Activated CD8-positive, alpha-beta T cell treated with anti-CD3 and anti-CD28 coated beads, Interleukin-2, amount 10 ng/mL, durations not matched to agents 7 days and 5 days (primary cell): Measurements from ENCODE around the gene OTOG. TPM values are rescaled to one million over a fixed set of nuclear protein-coding genes. Genes with fewer than 3 reads are reported as not detected.

Experiments
- ATAC-seq: fragments of 150-1000 bp; cut with Tn5 transposase; one replicate; pipeline ENCODE4 v1.10.0; 2021; ENCODE audit warnings: moderate library complexity
- CTCF ChIA-PET: fragments of 350-600 bp; sonication (Branson Sonifier 250); formaldehyde crosslinking; loops from one replicate; lab custom pipeline; 2021; ENCODE audit warnings: antibody characterized with exemption; lab: Charles Lee
- POLR2A ChIA-PET: fragments of 350-600 bp; sonication (Branson Sonifier 250); formaldehyde crosslinking; loops from one replicate; lab custom pipeline; 2021; ENCODE audit warnings: antibody characterized with exemption; lab: Charles Lee
- DNase-seq: peaks from one replicate; pipeline ENCODE4 v3.0.0-alpha.2; 2020
- H3K27ac Mint-ChIP-seq: one replicate; pipeline ENCODE4 v1.8.0; 2021; ENCODE audit warnings: mild to moderate bottlenecking, mixed read lengths
- H3K27me3 Mint-ChIP-seq: one replicate; pipeline ENCODE4 v1.8.0; 2021; ENCODE audit warnings: low read depth, mixed read lengths
- H3K36me3 Mint-ChIP-seq: one replicate; pipeline ENCODE4 v1.8.0; 2021; ENCODE audit warnings: low read depth, mixed read lengths
- H3K4me1 Mint-ChIP-seq: one replicate; pipeline ENCODE4 v1.8.0; 2021; ENCODE audit warnings: low read depth, mixed read lengths
- H3K4me3 Mint-ChIP-seq: one replicate; pipeline ENCODE4 v1.8.0; 2021; ENCODE audit warnings: mild to moderate bottlenecking, mixed read lengths
- H3K9me3 Mint-ChIP-seq: one replicate; pipeline ENCODE4 v1.8.0; 2022; ENCODE audit warnings: mixed read lengths; ENCODE audit not compliant: insufficient read depth
- total RNA-seq, 2 experiments: library from RNA; stranded (reverse); gene quantifications; one replicate each; pipeline ENCODE4 v1.2.3, GENCODE V29; 2021

The OTOG gene, protein sequence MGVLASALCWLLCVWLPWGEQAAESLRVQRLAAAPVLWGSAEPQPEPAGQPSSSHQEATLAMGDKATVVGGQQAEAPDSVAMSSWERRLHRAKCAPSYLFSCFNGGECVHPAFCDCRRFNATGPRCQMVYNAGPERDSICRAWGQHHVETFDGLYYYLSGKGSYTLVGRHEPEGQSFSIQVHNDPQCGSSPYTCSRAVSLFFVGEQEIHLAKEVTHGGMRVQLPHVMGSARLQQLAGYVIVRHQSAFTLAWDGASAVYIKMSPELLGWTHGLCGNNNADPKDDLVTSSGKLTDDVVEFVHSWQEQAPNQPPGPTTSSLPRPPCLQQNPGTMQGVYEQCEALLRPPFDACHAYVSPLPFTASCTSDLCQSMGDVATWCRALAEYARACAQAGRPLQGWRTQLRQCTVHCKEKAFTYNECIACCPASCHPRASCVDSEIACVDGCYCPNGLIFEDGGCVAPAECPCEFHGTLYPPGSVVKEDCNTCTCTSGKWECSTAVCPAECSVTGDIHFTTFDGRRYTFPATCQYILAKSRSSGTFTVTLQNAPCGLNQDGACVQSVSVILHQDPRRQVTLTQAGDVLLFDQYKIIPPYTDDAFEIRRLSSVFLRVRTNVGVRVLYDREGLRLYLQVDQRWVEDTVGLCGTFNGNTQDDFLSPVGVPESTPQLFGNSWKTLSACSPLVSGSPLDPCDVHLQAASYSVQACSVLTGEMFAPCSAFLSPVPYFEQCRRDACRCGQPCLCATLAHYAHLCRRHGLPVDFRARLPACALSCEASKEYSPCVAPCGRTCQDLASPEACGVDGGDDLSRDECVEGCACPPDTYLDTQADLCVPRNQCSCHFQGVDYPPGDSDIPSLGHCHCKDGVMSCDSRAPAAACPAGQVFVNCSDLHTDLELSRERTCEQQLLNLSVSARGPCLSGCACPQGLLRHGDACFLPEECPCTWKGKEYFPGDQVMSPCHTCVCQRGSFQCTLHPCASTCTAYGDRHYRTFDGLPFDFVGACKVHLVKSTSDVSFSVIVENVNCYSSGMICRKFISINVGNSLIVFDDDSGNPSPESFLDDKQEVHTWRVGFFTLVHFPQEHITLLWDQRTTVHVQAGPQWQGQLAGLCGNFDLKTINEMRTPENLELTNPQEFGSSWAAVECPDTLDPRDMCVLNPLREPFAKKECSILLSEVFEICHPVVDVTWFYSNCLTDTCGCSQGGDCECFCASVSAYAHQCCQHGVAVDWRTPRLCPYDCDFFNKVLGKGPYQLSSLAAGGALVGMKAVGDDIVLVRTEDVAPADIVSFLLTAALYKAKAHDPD (N-terminal part only)
- not detected for total RNA-seq

DNA sequence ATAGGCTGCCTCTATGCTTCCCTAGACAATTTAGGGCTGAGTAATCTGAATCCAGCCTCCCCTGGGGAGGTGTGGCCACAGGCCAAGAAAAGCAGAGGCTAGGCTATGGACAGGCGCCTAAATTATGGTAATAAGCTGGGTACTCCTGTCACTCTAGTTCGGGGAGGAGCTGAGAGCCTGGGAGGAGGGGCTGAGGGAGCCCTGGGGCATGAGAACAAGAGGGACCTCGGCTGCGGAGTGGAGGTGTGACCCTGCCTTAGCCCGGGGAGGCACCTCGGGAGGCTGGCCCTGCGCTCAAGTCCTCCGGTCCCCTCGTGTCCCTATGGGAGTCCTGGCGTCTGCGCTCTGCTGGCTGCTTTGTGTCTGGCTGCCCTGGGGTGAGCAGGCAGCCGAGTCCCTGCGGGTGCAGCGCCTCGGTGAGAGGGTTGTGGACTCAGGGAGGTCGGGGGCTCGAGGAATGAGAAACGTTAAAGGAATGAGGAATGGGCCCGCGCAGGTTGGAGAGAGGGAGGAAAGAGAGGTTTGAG, at the start of gene OTOG:
Gene OTOG (plus strand): TSS at position 209 of the 527 bp plus-strand sequence. CDS start 114 bp downstream, at position 323.
- DNase-seq (no peak), ATAC-seq (peak; percentile 31)
- peaks cover 24% of the 10 kb centered on the region for H3K4me1 Mint-ChIP-seq
- no peaks in the 10 kb centered on the region for H3K9me3 Mint-ChIP-seq
- no peak within 1 kb of the TSS for H3K27ac Mint-ChIP-seq
- CTCF ChIA-PET, result no interaction called here
- POLR2A ChIA-PET, result interaction anchor here (0.6 kb wide), 1 partner anchor 250 kb away, joined by 5 read pairs; no protein-coding TSS in a partner anchor
- peaks cover 31% of the 10 kb centered on the region for H3K27me3 Mint-ChIP-seq
- no peak within 1 kb of the TSS for H3K4me3 Mint-ChIP-seq
- no peaks in the 10 kb centered on the region for H3K36me3 Mint-ChIP-seq

DNA sequence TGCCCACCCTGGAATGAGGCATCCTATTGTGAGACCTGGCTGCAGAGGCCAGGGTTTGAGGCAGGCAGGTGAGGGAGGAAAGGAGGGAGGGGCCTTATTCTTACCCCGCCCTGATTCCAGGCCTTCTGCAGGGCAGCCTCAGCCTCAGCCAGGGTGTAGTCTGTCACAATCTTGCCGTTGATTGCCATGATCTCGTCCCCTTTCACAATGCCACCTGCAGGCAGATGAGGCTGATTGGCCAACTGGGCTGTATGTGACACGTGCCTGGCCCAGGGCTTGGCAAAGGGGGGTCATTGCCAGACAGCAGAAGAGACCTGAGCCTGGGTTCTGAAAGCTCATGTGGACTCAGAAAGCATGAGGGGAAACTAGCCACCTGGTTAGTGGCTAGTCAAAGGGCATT, 49.0 kb upstream of the OTOG start:
- ChIA-PET POLR2A (no interaction called here), CTCF (interaction anchor here (2.5 kb wide), 1 partner anchor 114 kb away, joined by 19 read pairs; no protein-coding TSS in a partner anchor)
- Mint-ChIP-seq H3K9me3 (no peaks in the 10 kb centered on the region), H3K4me1 (no peaks in the 10 kb centered on the region), H3K27ac (no peak overlapping the region), H3K27me3 (peaks cover 6% of the 10 kb centered on the region), H3K36me3 (no peaks in the 10 kb centered on the region), H3K4me3 (no peak overlapping the region)
- DNase-seq, result no peak
- ATAC-seq, result no peak

DNA sequence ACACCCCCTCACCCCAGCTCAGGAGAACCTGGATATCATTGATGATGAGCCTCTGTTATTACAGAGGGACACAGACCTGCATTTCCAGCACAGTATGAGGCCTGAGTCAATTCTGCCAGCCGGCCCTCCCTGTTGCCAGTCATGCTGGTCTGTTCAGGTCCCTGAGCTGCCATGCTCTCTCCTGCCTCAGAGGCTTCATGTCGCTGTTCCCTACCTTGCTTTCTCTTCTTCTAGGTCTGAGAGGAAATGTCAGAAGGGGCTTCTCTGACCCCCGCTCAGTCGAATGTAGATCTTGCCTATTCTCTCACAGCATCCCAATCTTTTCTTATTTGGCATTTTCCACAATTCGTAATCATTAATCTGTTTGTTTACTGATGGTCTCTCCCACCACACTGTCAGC, 48.6 kb upstream of the OTOG start:
- H3K9me3 Mint-ChIP-seq, result no peaks in the 10 kb centered on the region
- peaks cover 6% of the 10 kb centered on the region for H3K27me3 Mint-ChIP-seq
- H3K27ac Mint-ChIP-seq, result no peak overlapping the region
- no peak for ATAC-seq
- H3K36me3 Mint-ChIP-seq, result no peaks in the 10 kb centered on the region
- H3K4me3 Mint-ChIP-seq, result no peak overlapping the region
- ChIA-PET POLR2A (no interaction called here), CTCF (interaction anchor here (0.7 to 2.5 kb wide), 2 partner anchors 114 to 678 kb away, joined by 3 to 19 read pairs; no protein-coding TSS in a partner anchor)
- no peaks in the 10 kb centered on the region for H3K4me1 Mint-ChIP-seq
- DNase-seq, result no peak

DNA sequence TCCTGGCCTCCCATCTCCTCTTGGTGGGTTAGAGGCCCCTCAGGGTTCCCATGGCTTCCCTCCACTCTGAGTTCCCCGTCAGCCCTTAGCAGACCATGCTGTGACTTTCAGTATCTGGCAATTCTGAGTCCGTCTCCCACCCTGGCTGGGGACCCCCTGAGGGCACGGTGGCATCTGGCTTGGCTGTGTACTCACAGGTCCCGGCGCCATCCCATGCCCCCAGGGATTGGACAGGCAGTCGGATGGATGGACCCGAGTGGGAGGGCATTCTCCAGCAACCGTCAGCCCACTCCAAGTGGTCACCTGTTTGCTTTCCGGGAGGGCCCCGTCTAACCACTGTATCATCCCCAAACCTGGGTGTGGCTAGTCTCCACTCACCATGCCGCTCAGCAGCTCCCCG, 46.4 kb upstream of the OTOG start:
- Mint-ChIP-seq H3K4me3 (no peak overlapping the region), H3K36me3 (no peaks in the 10 kb centered on the region), H3K27ac (no peak overlapping the region), H3K9me3 (no peaks in the 10 kb centered on the region), H3K27me3 (peaks cover 6% of the 10 kb centered on the region), H3K4me1 (no peaks in the 10 kb centered on the region)
- POLR2A ChIA-PET, result no interaction called here
- ATAC-seq (no peak), DNase-seq (no peak)
- CTCF ChIA-PET, result no interaction called here

DNA sequence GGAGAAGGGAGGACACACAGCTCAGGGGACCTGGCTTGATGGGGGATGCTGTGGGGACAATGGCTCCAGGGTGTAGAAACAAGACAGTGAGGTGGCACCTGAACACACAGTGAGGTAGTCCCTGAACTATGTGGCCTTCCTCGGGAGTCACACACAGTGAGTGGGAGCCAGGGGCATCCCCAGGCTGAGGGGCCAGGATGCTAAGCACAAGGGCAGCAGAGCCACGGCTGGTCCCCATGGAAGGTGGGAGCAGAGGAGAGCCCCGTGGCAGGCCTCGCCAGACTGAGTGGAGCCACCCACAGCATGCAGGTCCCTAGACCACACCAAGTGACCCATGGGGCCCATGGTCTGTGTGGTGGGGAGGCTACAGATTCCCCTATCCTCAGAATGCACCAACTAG, 44.4 kb upstream of the OTOG start:
- H3K9me3 Mint-ChIP-seq, result no peaks in the 10 kb centered on the region
- ChIA-PET CTCF (interaction anchor here (1.0 to 6.6 kb wide), 3 partner anchors 9 to 119 kb away, joined by 3 to 101 read pairs (median 5); no protein-coding TSS in a partner anchor), POLR2A (no interaction called here)
- no peak for ATAC-seq
- no peak overlapping the region for H3K4me3 Mint-ChIP-seq
- H3K27me3 Mint-ChIP-seq, result peaks cover 6% of the 10 kb centered on the region
- no peaks in the 10 kb centered on the region for H3K36me3 Mint-ChIP-seq
- H3K4me1 Mint-ChIP-seq, result no peaks in the 10 kb centered on the region
- no peak overlapping the region for H3K27ac Mint-ChIP-seq
- DNase-seq, result no peak

DNA sequence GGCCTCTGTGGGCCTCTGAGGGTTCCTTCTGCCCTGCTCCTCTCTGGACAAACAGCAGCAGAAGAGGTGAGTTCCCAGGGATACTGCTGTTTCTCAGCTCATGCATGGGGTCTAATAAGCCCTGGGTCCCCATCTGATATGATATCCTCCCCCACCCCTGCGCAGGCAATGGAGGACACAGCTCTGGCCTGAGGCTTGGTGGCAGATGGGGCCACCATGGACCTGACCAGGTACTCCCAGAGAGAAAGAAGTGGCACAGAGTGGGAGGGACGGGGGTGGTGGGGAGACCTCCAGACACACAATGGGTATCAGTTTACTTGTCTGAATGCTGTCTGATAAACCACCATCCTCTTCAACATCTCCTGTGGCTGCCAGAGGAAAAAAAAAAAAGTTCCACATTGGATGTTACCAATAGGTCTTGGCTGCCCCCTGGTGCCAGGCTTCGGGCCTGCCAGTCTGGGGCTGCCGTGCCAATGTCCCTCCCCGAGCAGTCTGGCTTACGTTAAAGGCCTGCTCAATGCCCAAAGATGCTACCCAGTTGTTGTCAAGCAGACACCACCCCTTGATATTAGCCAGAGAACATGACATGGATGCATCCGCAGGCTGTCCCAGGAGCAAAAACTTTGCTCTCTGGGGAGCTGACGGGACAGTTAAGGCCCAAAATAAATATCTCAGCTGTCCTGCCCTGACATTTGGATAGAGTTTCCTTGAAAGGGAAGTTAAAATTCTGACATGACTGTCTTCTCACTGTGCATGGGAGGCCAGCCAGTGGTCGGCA, 42.5 kb upstream of the OTOG start:
- Mint-ChIP-seq H3K27me3 (peaks cover 8% of the 10 kb centered on the region), H3K36me3 (no peaks in the 10 kb centered on the region), H3K27ac (no peak overlapping the region), H3K9me3 (no peaks in the 10 kb centered on the region), H3K4me3 (no peak overlapping the region), H3K4me1 (no peaks in the 10 kb centered on the region)
- ATAC-seq, result peak; percentile 85
- DNase-seq, result peak; percentile 86
- POLR2A ChIA-PET, result no interaction called here
- CTCF ChIA-PET, result interaction anchor here (0.7 to 6.6 kb wide), 14 partner anchors 9 to 1864 kb away, joined by 3 to 101 read pairs (median 4); partner anchors contain the start of gene KCNJ11

DNA sequence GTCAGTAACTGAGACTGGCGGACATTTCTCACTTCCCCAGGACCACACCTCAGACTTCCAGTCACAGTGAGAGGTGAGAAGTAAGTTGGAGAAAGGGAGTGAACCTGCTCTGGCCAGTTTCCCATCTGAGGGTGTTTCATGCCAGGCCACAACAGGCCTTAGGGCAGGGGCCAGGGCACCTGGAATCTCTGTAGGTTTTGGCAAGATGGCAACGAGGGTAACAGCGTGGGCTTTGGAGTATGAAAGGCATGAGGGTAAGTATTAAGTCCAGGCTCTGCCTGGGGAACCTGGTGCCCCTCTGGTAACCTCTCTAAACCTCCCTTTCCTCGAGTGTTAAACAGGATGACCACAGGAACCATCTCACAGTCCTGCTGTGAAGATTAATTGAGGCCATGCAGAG, 41.9 kb upstream of the OTOG start:
- ATAC-seq (no peak), DNase-seq (no peak)
- Mint-ChIP-seq H3K36me3 (no peaks in the 10 kb centered on the region), H3K9me3 (no peaks in the 10 kb centered on the region), H3K27ac (no peak overlapping the region), H3K27me3 (peaks cover 8% of the 10 kb centered on the region), H3K4me3 (no peak overlapping the region), H3K4me1 (no peaks in the 10 kb centered on the region)
- ChIA-PET POLR2A (no interaction called here), CTCF (interaction anchor here (0.7 to 6.6 kb wide), 9 partner anchors 8 to 1863 kb away, joined by 3 to 101 read pairs (median 6); partner anchors contain the start of gene KCNJ11)

DNA sequence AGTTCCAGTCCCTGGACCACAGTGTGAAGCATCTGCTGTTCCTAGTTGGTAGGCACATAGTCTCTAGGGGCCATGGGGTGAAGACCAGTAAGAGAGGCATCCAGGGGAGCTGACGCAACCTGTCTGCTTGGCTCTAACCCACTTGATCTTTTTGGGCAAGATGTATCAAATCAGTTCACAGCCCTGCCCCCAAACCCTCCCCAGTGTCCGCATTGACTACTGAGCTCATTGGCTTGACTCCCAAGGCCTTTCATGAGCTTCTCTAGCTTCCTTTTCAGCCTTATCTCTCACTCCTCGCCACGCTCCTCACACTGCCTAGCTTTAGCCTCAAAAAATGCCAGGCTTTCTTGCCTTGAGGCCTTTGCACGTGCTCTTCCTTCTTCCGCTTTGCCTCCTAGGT, 40.7 kb upstream of the OTOG start:
- Mint-ChIP-seq H3K27ac (no peak overlapping the region), H3K36me3 (no peaks in the 10 kb centered on the region), H3K4me1 (no peaks in the 10 kb centered on the region), H3K9me3 (no peaks in the 10 kb centered on the region), H3K27me3 (peaks cover 12% of the 10 kb centered on the region), H3K4me3 (no peak overlapping the region)
- DNase-seq (no peak), ATAC-seq (no peak)
- ChIA-PET CTCF (interaction anchor here (1.0 to 6.6 kb wide), 4 partner anchors 16 to 276 kb away, joined by 3 to 101 read pairs (median 3); no protein-coding TSS in a partner anchor), POLR2A (no interaction called here)

DNA sequence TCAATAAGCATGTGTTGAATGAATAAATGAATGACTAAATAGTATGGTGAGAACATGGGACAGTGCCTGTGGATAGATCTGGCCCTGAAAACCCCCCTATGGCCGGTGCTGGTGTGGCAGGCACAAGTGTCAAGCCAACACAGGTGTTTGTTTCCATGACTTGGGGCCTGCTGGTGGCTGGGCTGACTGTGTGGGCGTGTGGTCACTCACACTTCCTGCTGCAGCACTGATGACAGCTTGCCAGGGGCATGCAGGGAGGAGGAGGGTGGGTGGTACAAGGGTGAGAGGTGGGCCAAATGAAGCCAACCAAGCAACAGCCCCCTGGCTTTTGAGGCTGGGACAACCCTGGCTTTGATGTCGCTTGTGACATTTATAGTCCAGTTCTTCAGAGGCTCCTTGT, 40.1 kb upstream of the OTOG start:
- DNase-seq, result peak; percentile 22
- Mint-ChIP-seq H3K36me3 (no peaks in the 10 kb centered on the region), H3K4me3 (no peak overlapping the region), H3K27ac (no peak overlapping the region), H3K9me3 (no peaks in the 10 kb centered on the region), H3K27me3 (peaks cover 15% of the 10 kb centered on the region), H3K4me1 (no peaks in the 10 kb centered on the region)
- CTCF ChIA-PET, result interaction anchor here (1.2 to 6.6 kb wide), 6 partner anchors 15 to 224 kb away, joined by 3 to 101 read pairs (median 4); no protein-coding TSS in a partner anchor
- POLR2A ChIA-PET, result no interaction called here
- no peak for ATAC-seq

DNA sequence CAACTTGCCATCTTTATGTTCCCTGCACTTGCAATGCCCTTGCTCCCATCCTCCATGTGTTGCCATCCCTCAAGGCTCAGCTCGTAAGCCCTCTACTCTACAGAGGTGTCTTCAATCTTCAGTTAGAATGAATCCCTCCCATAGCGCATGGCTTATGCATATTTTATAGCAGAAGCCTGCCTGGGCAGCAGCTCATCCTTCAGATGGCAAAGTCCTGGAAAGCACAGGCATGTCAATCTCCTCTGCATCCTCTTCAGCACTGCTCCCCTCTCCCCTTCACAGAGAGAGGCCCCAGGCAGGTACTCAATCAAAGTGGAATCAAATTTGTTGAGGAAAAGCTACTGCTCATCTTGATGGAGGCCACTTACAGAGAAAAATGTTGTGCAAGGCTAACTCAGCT, 39.3 kb upstream of the OTOG start:
- DNase-seq (no peak), ATAC-seq (no peak)
- H3K27ac Mint-ChIP-seq, result no peak overlapping the region
- H3K36me3 Mint-ChIP-seq, result no peaks in the 10 kb centered on the region
- no peaks in the 10 kb centered on the region for H3K4me1 Mint-ChIP-seq
- POLR2A ChIA-PET, result interaction anchor here (0.9 kb wide), 1 partner anchor 110 kb away, joined by 4 read pairs; no protein-coding TSS in a partner anchor
- CTCF ChIA-PET, result interaction anchor here (1.1 to 6.6 kb wide), 5 partner anchors 20 to 125 kb away, joined by 3 to 101 read pairs (median 6); no protein-coding TSS in a partner anchor
- H3K4me3 Mint-ChIP-seq, result no peak overlapping the region
- H3K9me3 Mint-ChIP-seq, result no peaks in the 10 kb centered on the region
- peaks cover 15% of the 10 kb centered on the region for H3K27me3 Mint-ChIP-seq
